ENCODE results near the gene SRRT.
A peak's percentile ranks its signal among the peaks of the same experiment; 100 is the strongest.

The SRRT gene

GRCh38 chr7:100867040-100867775, 7.7 kb upstream of the SRRT start, which contains the start of gene TRIP6 (continued):
- TF ChIP-seq ZBTB6 (tag by site-specific recombination; IDR thresholded peaks at IDR 0.05) = no peak
- peak; percentile 88; the same call in 1 of the 2 replicates for TF ChIP-seq ZNF391 (tag by site-specific recombination; IDR thresholded peaks at IDR 0.05; ENCODE audit: borderline replicate concordance, low read depth)
- TF ChIP-seq EGR2 (tag by site-specific recombination; IDR thresholded peaks at IDR 0.05; ENCODE audit: low read depth) = peak; percentile 70
- TF ChIP-seq MYNN (tag by site-specific recombination; IDR thresholded peaks at IDR 0.05; ENCODE audit: borderline replicate concordance) = no peak
- no peak for TF ChIP-seq ZNF292 (tag by site-specific recombination; IDR thresholded peaks at IDR 0.05; ENCODE audit: borderline replicate concordance, low read depth)
- TF ChIP-seq ZNF423 (tag by site-specific recombination; IDR thresholded peaks at IDR 0.05) = peak; percentile 98
- no peak; the same call in none of the 2 replicates for TF ChIP-seq ZSCAN30 (tag by site-specific recombination; IDR thresholded peaks at IDR 0.05)
- peak; percentile 54; the same call in 1 of the 2 replicates for TF ChIP-seq ZNF394 (tag by site-specific recombination; IDR thresholded peaks at IDR 0.05; ENCODE audit: borderline replicate concordance)
- TF ChIP-seq ZFHX2 (tag by site-specific recombination; conservative IDR thresholded peaks at IDR 0.05) = peak; percentile 72
- TF ChIP-seq ZNF18 (tag by site-specific recombination; IDR thresholded peaks at IDR 0.05) = 0 out of 2 replicates have a peak, but pooled peaks have one; percentile 29
- TF ChIP-seq ZXDB (tag by site-specific recombination; IDR thresholded peaks at IDR 0.05) = peak; percentile 92
- no peak for TF ChIP-seq ZNF148 (tag by site-specific recombination; IDR thresholded peaks at IDR 0.05; ENCODE audit: borderline replicate concordance)
- TF ChIP-seq ZNF654 (tag by site-specific recombination; IDR thresholded peaks at IDR 0.05; ENCODE audit: low read depth) = no peak
- TF ChIP-seq GLIS2 (tag by site-specific recombination; IDR thresholded peaks at IDR 0.05) = peak; percentile 100
- no peak for TF ChIP-seq ZNF23 (tag by site-specific recombination; IDR thresholded peaks at IDR 0.05; ENCODE audit: borderline replicate concordance)
- TF ChIP-seq KLF17 (tag by site-specific recombination; IDR thresholded peaks at IDR 0.05) = peak; percentile 95
- TF ChIP-seq ZNF510 (tag by site-specific recombination; IDR thresholded peaks at IDR 0.05; ENCODE audit: insufficient replicate concordance) = no peak
- TF ChIP-seq ZBTB48 (tag by site-specific recombination; IDR thresholded peaks at IDR 0.05) = peak; percentile 78
- peak; percentile 100 for TF ChIP-seq GLIS1 (tag by site-specific recombination; IDR thresholded peaks at IDR 0.05)
- no peak for TF ChIP-seq ZNF658 (tag by site-specific recombination; IDR thresholded peaks at IDR 0.05)
- no peak for TF ChIP-seq ZNF114 (tag by site-specific recombination; IDR thresholded peaks at IDR 0.05)
- TF ChIP-seq KLF8 (tag by site-specific recombination; IDR thresholded peaks at IDR 0.05) = peak; percentile 97
- TF ChIP-seq ZNF704 (tag by site-specific recombination; IDR thresholded peaks at IDR 0.05) = no peak
- TF ChIP-seq ZNF449 (tag by site-specific recombination; IDR thresholded peaks at IDR 0.05) = peak; percentile 31; the same call in 1 of the 2 replicates
- peak; percentile 77; the same call in 1 of the 2 replicates for TF ChIP-seq TSHZ1 (tag by site-specific recombination; IDR thresholded peaks at IDR 0.05; ENCODE audit: borderline replicate concordance)
- TF ChIP-seq RBAK (tag by site-specific recombination; IDR thresholded peaks at IDR 0.05) = no peak

Measured in HEK293 (cell line).